ENCODE measurements around the gene UGDH. TPM values are rescaled to one million over a fixed set of nuclear protein-coding genes. Genes with fewer than 3 reads are reported as not detected.

UGDH gene
- total and polyA plus RNA-seq, 2 donors (not counting 3 experiments of a cell fraction or from before 2014, with no cell fraction given): 41.3 to 62.1 TPM

DNA sequence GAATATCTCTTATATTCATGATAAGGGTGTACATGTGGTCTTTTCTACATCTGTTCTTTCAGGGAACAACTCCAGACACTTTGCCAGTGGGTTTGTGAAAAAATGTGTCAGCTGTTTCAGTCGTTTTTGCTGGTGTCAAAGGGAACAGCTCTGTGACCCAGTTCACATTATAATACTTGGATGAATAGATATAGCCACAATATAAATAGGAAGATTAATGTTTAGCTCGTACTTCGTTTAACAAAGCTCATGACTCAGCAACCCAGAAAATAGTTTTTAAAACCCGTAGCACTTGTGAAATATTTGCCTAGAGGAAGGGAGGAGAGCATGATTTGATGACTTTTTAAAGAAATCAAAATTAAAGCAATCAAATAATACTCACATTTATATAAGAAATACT is 60.5 kb downstream of the UGDH start:
- ChIA-PET POLR2A (no interaction called here), CTCF (no interaction called here)
- no peak overlapping the region for H3K27ac ChIP-seq (ENCODE audit: insufficient read depth, low read depth, low read length)
- no peaks in the 10 kb centered on the region for H3K27me3 ChIP-seq (ENCODE audit: control insufficient read depth in 2 of 2, insufficient read depth in 2 of 2, low read length in 2 of 2)
- no peaks in the 10 kb centered on the region for H4K20me1 ChIP-seq (replicated peaks; ENCODE audit: control insufficient read depth, extremely low read depth, insufficient read depth, low read length)
- H2AFZ ChIP-seq (ENCODE audit: low read depth, low read length): no peak overlapping the region
- intact Hi-C loops (cut with micrococcal nuclease) (no loop called here), dilution Hi-C loops (cut with MboI; ENCODE audit: extremely low pct_ligation_motif_present, low sequenced_read_pairs) (no loop called here)
- H3K4me1 ChIP-seq (ENCODE audit: control insufficient read depth, extremely low read depth, insufficient read depth, low read length): peaks cover 3% of the 10 kb centered on the region
- DNase-seq (ENCODE audit: low read depth, low spot score) (no peak), FAIRE-seq (no peak)
- no peaks in the 10 kb centered on the region for H3K79me2 ChIP-seq (ENCODE audit: control insufficient read depth, insufficient read depth, low read length)
- no peak overlapping the region for H3K4me3 ChIP-seq (replicated peaks in 1 of 3; ENCODE audit: insufficient read depth in 1 of 3, low read depth in 1 of 3, low read length in 3 of 3)
- no peaks in the 10 kb centered on the region for H3K9me1 ChIP-seq (replicated peaks; ENCODE audit: control insufficient read depth, extremely low read depth, insufficient read depth, low read length)
- no peak overlapping the region for H3K9ac ChIP-seq (replicated peaks; ENCODE audit: extremely low read depth, insufficient read depth, low read length)
- TF ChIP-seq, protein P1, sequence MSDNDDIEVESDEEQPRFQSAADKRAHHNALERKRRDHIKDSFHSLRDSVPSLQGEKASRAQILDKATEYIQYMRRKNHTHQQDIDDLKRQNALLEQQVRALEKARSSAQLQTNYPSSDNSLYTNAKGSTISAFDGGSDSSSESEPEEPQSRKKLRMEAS (IDR thresholded peaks at IDR 0.05; ENCODE audit: insufficient read depth, insufficient read length): no peak
- TF ChIP-seq POLR2A (IDR thresholded peaks at IDR 0.05; ENCODE audit: low read depth, low read length) (no peak), FOS (IDR thresholded peaks at IDR 0.05; ENCODE audit: borderline replicate concordance, insufficient read depth, low read length) (no peak), JUN (IDR thresholded peaks at IDR 0.05; ENCODE audit: borderline replicate concordance, insufficient read depth, insufficient read length, low read depth) (no peak), MYC (IDR thresholded peaks at IDR 0.05; ENCODE audit: low read depth, low read length) (no peak), POLR2AphosphoS5 (IDR thresholded peaks at IDR 0.05; ENCODE audit: insufficient read depth, low read depth, low read length) (no peak), GATA2 (IDR thresholded peaks at IDR 0.05; ENCODE audit: insufficient read depth, insufficient read length, low read depth, low read length) (no peak), EZH2 (IDR thresholded peaks at IDR 0.05; ENCODE audit: borderline replicate concordance, low read depth, low read length, severe bottlenecking) (no peak)
- TF ChIP-seq, protein P2, sequence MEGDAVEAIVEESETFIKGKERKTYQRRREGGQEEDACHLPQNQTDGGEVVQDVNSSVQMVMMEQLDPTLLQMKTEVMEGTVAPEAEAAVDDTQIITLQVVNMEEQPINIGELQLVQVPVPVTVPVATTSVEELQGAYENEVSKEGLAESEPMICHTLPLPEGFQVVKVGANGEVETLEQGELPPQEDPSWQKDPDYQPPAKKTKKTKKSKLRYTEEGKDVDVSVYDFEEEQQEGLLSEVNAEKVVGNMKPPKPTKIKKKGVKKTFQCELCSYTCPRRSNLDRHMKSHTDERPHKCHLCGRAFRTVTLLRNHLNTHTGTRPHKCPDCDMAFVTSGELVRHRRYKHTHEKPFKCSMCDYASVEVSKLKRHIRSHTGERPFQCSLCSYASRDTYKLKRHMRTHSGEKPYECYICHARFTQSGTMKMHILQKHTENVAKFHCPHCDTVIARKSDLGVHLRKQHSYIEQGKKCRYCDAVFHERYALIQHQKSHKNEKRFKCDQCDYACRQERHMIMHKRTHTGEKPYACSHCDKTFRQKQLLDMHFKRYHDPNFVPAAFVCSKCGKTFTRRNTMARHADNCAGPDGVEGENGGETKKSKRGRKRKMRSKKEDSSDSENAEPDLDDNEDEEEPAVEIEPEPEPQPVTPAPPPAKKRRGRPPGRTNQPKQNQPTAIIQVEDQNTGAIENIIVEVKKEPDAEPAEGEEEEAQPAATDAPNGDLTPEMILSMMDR (IDR thresholded peaks at IDR 0.05; ENCODE audit: extremely low read depth in 1 of 2, insufficient read depth in 1 of 2, low read depth in 1 of 2, low read length in 2 of 2): no peak
- BruUV-seq (replicated peaks): no TSS peak
- no peaks in the 10 kb centered on the region for H3K9me3 ChIP-seq (replicated peaks; ENCODE audit: control insufficient read depth, insufficient read depth, low read length)
- H3K36me3 ChIP-seq (ENCODE audit: control insufficient read depth in 2 of 2, extremely low read depth in 1 of 2, insufficient read depth in 2 of 2, low read length in 2 of 2): no peaks in the 10 kb centered on the region
- no peak overlapping the region for H3K4me2 ChIP-seq (ENCODE audit: insufficient read depth, low read length)
